Ovary (tissue), 9 donors: ENCODE measurements around the gene ERC1. TPM values are rescaled to one million over a fixed set of nuclear protein-coding genes. Genes with fewer than 3 reads are reported as not detected.

Source experiments
- DNase-seq, 5 donors: peaks; one replicate each; pipeline ENCODE4 v3.0.0-alpha.2; 2019 to 2020
- H3K27ac ChIP-seq, 2 donors: fragments of 200-600 bp; one replicate each; pipeline versions ENCODE4 v1.5.1 to v1.8.0; 2019 to 2022
- H3K27me3 ChIP-seq: fragments of 200-600 bp; one replicate; pipeline ENCODE4 v1.8.0; 2022
- H3K36me3 ChIP-seq: fragments of 200-600 bp; sonication (generic); one replicate; pipeline ENCODE4 v1.5.1; 2019
- H3K4me1 ChIP-seq: one replicate; pipeline ENCODE4 v1.8.1; 2013; ENCODE audit warnings: mild to moderate bottlenecking, moderate library complexity; ENCODE audit not compliant: insufficient read depth
- H3K4me3 ChIP-seq: fragments of 200-600 bp; sonication (generic); one replicate; pipeline ENCODE4 v1.5.1; 2017
- H3K9me3 ChIP-seq, 2 donors: fragments of 200-600 bp in 1 of 2; sonication (generic) in 1 of 2; one replicate each; pipeline versions ENCODE4 v1.5.1 to v1.8.1; 2013 to 2019; ENCODE audit warnings: mild to moderate bottlenecking in 1 of 2, moderate library complexity in 1 of 2
- CTCF ChIP-seq, 3 donors: fragments of 450-650 bp in 2 of 3; fragments of 200-600 bp in 1 of 3; IDR thresholded peaks; one replicate each; pipeline versions ENCODE4 v1.5.1 to v1.8.0; 2016 to 2022; ENCODE audit warnings: antibody characterized with exemption in 3 of 3, mild to moderate bottlenecking in 1 of 3
- EP300 ChIP-seq: sonication (generic); formaldehyde crosslinking; IDR thresholded peaks from one replicate; pipeline ENCODE4 v1.6.1; 2017; ENCODE audit warnings: antibody characterized with exemption
- POLR2A ChIP-seq: fragments of 450-650 bp; IDR thresholded peaks from one replicate; pipeline ENCODE4 v1.6.1; 2017; ENCODE audit warnings: antibody characterized with exemption, mild to moderate bottlenecking, moderate library complexity
- WGBS, 3 donors: extraction: QIAGEN DNeasy Blood & Tissue Kit in 1 of 3; methylation state at CpG; one replicate each; pipeline versions ENCODE4 v1.1.5 to v1.1.7; 2013 to 2017; 5-methylcytosine and 5-hydroxymethylcytosine counted together
- intact Hi-C, 4 donors: fragments of 100-400 bp; cut with DNase I; formaldehyde crosslinking; loops; one replicate each; pipeline versions ENCODE4 v1.11.0 to v1.15.1; 2022 to 2023
- polyA plus RNA-seq, 2 donors: library from polyadenylated mRNA; stranded (reverse); fragments of 200-250 nt in 1 of 2; fragments of 350-450 nt in 1 of 2; fragmentation: Illumina TruSeq in 1 of 2; extraction: RNeasy Lipid Tissue Mini Kit (QIAGEN cat#74804) in 1 of 2; gene quantifications; one replicate each; pipeline ENCODE4 v1.2.3, GENCODE V29; 2013 to 2014
- total RNA-seq, 7 donors: library from RNA; depleted of rRNA in 2 of 7; stranded (reverse); fragments of >200 nt in 2 of 7; fragmentation: NEBNext Ultra II Directional in 3 of 7; extraction: Animal tissue kit (Norgen Biotek cat#: 25700) in 3 of 7; gene quantifications; one replicate each; pipeline versions ENCODE4 v1.1.0 to v1.2.4, GENCODE V29; 2016 to 2023
- donor health status: DM: no; HTN: no; CAD: no; lungs with moderate emphysema.
- donor health status: DM: no; HTN: no; CAD: no.
- donor health status: Bipolar disorder and iron deficiency.
- donor health status: DM: yes; HTN: yes; CAD: no.
- donor health status: DM: no; HTN: no; CAD: no.
- donor health status: DM: yes; HTN: yes; CAD: no.

The ERC1 gene
- total and polyA plus RNA-seq, 9 donors: 10.4 to 65.2 (median 51.6) TPM

DNA sequence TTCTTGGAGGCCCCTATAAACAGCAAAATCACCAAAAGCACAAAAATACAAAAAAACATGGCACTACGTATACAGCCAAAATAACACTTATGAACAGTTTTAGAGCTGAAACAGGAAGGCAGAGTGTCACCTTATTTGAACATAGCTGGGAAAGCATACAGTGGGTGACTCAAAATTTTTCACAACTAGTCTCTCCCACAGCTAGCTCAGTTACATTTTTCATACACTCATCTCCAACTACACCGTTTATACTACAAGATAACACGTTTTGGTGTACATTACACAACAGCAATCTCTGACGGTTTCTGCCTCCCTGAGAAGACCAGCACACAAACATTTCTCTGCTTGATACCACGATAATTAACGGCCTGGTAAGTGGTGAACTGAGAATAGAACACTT is 44.4 kb upstream of the ERC1 start:
- intact Hi-C loops: loop anchor here in 1 of 4 donors (5.0 kb wide), 1 partner anchor 374 kb away; no protein-coding TSS in a partner anchor
- Histone ChIP-seq H3K4me1 (peaks cover 12% of the 10 kb centered on the region), H3K9me3 (no peaks in the 10 kb centered on the region), H3K27me3 (no peaks in the 10 kb centered on the region), H3K4me3 (no peak overlapping the region), H3K27ac (no peak overlapping the region), H3K36me3 (no peaks in the 10 kb centered on the region)
- 64 to 77% (median 76%) methylated on average over 6 of the region's 6 CpGs for WGBS, 3 donors
- TF ChIP-seq CTCF (IDR thresholded peaks at IDR 0.05): no peak
- no peak for TF ChIP-seq POLR2A
- TF ChIP-seq EP300: no peak
- no peak for DNase-seq

DNA sequence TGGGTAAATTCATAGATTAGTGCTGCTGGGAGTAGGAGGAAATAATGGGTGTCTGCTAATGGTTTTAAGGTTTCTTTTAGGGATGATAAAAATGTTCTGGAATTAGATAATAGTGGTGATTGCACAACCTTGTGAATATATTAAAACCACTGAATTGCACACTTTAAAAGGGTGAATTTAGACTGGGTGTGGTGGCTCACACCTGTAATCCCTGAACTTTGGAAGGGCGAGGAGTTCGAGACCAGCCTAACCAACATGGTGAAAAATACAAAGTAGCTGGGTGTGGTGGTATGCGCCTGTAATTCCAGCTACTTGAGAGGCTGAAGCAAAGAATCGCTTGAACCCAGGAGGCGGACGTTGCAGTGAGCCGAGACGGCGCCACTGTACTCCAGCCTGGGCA is 42.8 kb upstream of the ERC1 start:
- H3K4me1 ChIP-seq: peaks cover 13% of the 10 kb centered on the region
- H3K36me3 ChIP-seq: no peaks in the 10 kb centered on the region
- 90 to 92% (median 90%) methylated on average over 9 of the region's 9 CpGs for WGBS, 3 donors
- no peak overlapping the region for H3K4me3 ChIP-seq
- no peaks in the 10 kb centered on the region for H3K9me3 ChIP-seq
- H3K27me3 ChIP-seq: no peaks in the 10 kb centered on the region
- TF ChIP-seq POLR2A (no peak), CTCF (IDR thresholded peaks at IDR 0.05) (no peak), EP300 (no peak)
- no peak for DNase-seq
- intact Hi-C loops: loop anchor here in 2 of 4 donors (2.0 to 5.0 kb wide), 2 partner anchors 376 to 385 kb away; no protein-coding TSS in a partner anchor
- H3K27ac ChIP-seq: no peak overlapping the region

GRCh38 chr12:949453-950191 is 41.4 kb upstream of the ERC1 start, which contains the start of gene RAD52:
Gene RAD52 (minus strand): TSS chr12:949694. CDS start chr12:933058, 16,636 bp downstream.
- 0 to 1% (median 1%) methylated on average over 58 of the region's 58 CpGs for WGBS, 3 donors
- H3K9me3 ChIP-seq: no peaks in the 10 kb centered on the region
- TF ChIP-seq EP300 (no peak), CTCF (IDR thresholded peaks at IDR 0.05) (peak; percentile 99), POLR2A (peak; percentile 71)

DNA sequence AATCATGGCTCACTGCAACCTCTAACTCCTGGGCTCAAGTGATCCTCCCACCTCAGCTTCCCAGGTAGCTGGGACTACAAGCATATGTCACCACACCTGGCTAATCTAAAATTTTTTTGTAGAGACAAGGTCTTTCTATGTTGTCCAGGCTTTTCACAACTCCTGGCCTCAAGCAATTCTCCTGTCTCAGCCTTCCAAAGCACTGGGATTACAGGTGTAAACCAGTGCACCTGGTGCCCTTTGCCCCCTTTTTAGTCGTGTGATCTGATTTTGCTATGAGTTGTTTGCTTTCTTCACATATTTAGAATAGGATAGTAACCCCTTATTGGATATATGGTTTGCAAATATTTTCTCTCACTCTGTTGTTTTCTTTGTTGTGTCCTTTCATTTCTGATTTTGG is 39.8 kb upstream of the ERC1 start:
- H3K4me1 ChIP-seq: peaks cover 10% of the 10 kb centered on the region
- no peak overlapping the region for H3K4me3 ChIP-seq
- DNase-seq: no peak
- H3K9me3 ChIP-seq: no peaks in the 10 kb centered on the region
- intact Hi-C loops: loop anchor here in 2 of 4 donors (2.0 to 5.0 kb wide), 2 partner anchors 36 to 382 kb away; no protein-coding TSS in a partner anchor
- H3K36me3 ChIP-seq: no peaks in the 10 kb centered on the region
- no peak for TF ChIP-seq EP300
- no peak for TF ChIP-seq CTCF (IDR thresholded peaks at IDR 0.05)
- TF ChIP-seq POLR2A: no peak
- WGBS, 3 donors: 30 to 38% (median 34%) methylated on average over 1 of the region's 1 CpG
- no peak overlapping the region for H3K27ac ChIP-seq
- H3K27me3 ChIP-seq: no peaks in the 10 kb centered on the region

More at GRCh38 chr12:949453-950191, 41.4 kb upstream of the ERC1 start, which contains the start of gene RAD52:
- H3K4me3 ChIP-seq: peak within 1 kb of the TSS; percentile 75
- peak; percentile 97 to 99 (median 98) for DNase-seq
- no peaks in the 10 kb centered on the region for H3K36me3 ChIP-seq
- H3K27me3 ChIP-seq: no peaks in the 10 kb centered on the region
- intact Hi-C loops: loop anchor here in 3 of 4 donors (2.0 to 5.0 kb wide), 4 partner anchors 38 to 387 kb away; no protein-coding TSS in a partner anchor
- peak within 1 kb of the TSS; percentile 69 to 88 for H3K27ac ChIP-seq
- peaks cover 10% of the 10 kb centered on the region for H3K4me1 ChIP-seq
